Astrocyte of the cerebellum (primary cell): ENCODE measurements around the gene LRRTM4.

Experiments used
- DNase-seq: peaks from one replicate; pipeline ENCODE4 v3.0.0-alpha.2; 2011; ENCODE audit warnings: low read depth
- H3K4me3 ChIP-seq: 2 replicates; pipeline ENCODE4 v1.5.1; 2011; ENCODE audit warnings: mild to moderate bottlenecking, low read depth, low read length, moderate library complexity
- in situ Hi-C: cut with HindIII; loops from 2 replicates; pipeline ENCODE4 v1.10.0; 2017; ENCODE audit warnings: low sequenced_read_pairs
- TF ChIP-seq, protein P1 (sequence below): IDR thresholded peaks from 2 replicates; pipeline ENCODE4 v1.5.1; 2012; ENCODE audit warnings: low read length, low read depth, moderate library complexity, mild to moderate bottlenecking; ENCODE audit errors: missing control alignments

LRRTM4 gene

DNA sequence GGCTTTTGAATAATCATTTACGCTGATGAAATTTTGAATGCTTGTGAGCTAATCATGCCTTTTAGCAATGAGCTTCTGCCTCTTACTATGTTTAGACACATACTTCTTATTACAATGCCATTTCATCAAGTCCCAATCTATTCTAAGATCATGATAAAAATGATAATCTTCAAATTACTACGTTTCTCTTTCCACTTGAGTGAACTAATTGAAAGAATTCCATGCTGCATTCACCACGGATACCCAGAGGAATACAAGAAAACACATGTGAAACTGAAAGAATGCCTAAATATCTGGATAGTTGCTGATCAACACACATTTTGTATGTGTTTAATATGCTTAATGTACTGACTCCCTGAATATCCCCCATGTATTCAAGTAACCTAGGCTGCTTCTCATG lies 62.3 kb downstream of the LRRTM4 start:
- no peak overlapping the region for H3K4me3 ChIP-seq
- DNase-seq, result no peak
- in situ Hi-C loops, result no loop called here
- TF ChIP-seq, protein P1, sequence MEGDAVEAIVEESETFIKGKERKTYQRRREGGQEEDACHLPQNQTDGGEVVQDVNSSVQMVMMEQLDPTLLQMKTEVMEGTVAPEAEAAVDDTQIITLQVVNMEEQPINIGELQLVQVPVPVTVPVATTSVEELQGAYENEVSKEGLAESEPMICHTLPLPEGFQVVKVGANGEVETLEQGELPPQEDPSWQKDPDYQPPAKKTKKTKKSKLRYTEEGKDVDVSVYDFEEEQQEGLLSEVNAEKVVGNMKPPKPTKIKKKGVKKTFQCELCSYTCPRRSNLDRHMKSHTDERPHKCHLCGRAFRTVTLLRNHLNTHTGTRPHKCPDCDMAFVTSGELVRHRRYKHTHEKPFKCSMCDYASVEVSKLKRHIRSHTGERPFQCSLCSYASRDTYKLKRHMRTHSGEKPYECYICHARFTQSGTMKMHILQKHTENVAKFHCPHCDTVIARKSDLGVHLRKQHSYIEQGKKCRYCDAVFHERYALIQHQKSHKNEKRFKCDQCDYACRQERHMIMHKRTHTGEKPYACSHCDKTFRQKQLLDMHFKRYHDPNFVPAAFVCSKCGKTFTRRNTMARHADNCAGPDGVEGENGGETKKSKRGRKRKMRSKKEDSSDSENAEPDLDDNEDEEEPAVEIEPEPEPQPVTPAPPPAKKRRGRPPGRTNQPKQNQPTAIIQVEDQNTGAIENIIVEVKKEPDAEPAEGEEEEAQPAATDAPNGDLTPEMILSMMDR, result no peak

DNA sequence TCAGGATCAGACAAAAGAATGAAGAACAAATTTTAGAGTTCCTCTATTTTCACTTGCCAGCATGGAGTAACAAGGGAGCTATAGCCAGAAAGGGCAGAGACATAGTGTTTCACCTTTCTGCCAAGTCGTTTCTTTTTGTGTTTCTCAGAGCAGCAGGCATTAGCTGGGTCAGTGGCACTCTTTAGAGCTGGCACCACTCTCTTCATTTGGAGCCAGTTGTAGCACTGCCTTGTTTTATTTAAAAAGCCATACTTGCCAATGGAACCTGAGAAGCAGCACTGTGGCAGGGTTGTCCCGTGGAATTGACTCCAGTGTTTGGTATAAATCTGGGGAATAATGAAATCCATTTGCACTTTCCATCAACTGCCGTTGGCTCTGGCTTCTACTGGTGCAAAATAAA lies 64.0 kb downstream of the LRRTM4 start:
- TF ChIP-seq, protein P1, result no peak
- no peak for DNase-seq
- in situ Hi-C loops, result no loop called here
- H3K4me3 ChIP-seq, result no peak overlapping the region

GRCh38 chr2:77457665-77458064 lies 64.5 kb downstream of the LRRTM4 start:
- TF ChIP-seq, protein P1, result no peak
- no peak for DNase-seq

DNA sequence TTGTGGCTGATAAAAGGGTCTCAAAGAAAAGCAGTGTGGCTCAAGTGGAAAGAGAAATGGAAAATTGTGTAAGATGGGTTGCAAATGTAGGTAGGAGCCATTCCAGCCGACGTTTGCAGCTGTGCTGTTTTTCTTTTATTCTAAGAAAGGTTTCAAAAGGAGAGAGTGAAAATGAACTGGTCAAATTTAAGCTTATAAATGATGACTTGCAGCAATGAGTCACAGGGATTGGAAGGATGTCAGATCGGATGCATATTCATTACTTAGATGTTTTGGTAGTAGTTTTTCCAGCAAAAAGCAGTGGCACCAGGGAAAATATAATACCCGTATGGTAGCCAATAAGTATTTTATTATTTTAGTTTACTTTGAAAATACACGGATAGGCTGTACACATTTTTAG lies 79.1 kb downstream of the LRRTM4 start:
- H3K4me3 ChIP-seq, result no peak overlapping the region
- TF ChIP-seq, protein P1, result no peak
- in situ Hi-C loops, result no loop called here
- DNase-seq, result peak; percentile 45

More at GRCh38 chr2:77457665-77458064, 64.5 kb downstream of the LRRTM4 start:
- in situ Hi-C loops, result no loop called here
- no peak overlapping the region for H3K4me3 ChIP-seq

- no peak for DNase-seq
- in situ Hi-C loops, result no loop called here
- no peak overlapping the region for H3K4me3 ChIP-seq
- TF ChIP-seq, protein P1, result peak; percentile 34
Observed at GRCh38 chr2:77434880-77435279, 87.3 kb downstream of the LRRTM4 start.

DNA sequence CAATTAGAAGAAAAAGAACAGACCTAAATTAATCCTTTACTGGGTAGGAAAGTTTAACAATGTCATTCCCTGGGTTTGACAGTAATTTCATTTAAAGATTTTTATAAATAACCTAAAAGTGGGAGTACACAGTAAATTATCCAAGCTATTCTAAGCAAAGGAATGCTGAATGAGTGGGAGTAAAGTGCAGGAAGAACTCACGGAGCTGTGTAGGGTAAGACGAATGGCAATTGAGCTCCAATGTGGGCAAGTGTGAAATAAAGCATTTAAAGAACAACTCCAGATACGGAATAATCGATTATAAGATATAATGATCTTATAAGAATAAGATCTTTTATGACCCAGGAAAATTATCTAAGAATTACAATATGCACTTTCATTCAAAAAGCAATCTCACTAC lies 93.2 kb downstream of the LRRTM4 start:
- in situ Hi-C loops, result no loop called here
- DNase-seq, result no peak
- TF ChIP-seq, protein P1, result no peak
- H3K4me3 ChIP-seq, result no peak overlapping the region

DNA sequence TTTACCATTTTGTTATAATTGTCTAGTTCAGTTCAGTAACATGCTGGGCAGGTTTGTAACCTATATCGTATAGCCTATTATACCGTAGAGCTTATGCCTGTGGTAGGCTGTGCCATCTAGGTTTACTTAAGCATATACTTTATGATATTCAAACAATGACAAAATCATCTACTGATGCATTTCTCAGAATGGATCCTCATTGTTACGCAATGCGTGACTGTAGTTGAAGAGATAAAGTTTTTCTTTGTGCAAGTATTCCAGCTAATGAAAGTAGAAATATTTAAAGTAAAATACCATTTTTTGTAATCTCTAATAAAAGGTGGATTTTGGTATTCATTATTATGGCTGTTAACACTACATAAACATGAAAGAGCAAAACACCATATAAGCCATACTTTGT lies 100.2 kb downstream of the LRRTM4 start:
- in situ Hi-C loops, result no loop called here
- DNase-seq, result no peak
- no peak overlapping the region for H3K4me3 ChIP-seq
- TF ChIP-seq, protein P1, result no peak
